Right atrium auricular region (tissue), 2 donors: ENCODE data around the gene MECP2. TPM values are rescaled to one million over a fixed set of nuclear protein-coding genes. Genes with fewer than 3 reads are reported as not detected.

Experiments
- DNase-seq: peaks from one replicate; pipeline ENCODE4 v3.0.0-alpha.2; 2019; ENCODE audit warnings: low spot score
- H3K27ac ChIP-seq, 2 donors: fragments of 200-600 bp; sonication (generic); 1 replicate in 1 of 2; 2 replicates in 1 of 2; pipeline ENCODE4 v1.5.1; 2016 to 2019
- H3K27me3 ChIP-seq, 2 donors: fragments of 200-600 bp; sonication (generic); one replicate each; pipeline versions ENCODE4 v1.5.1 to v1.6.0; 2017 to 2019
- H3K36me3 ChIP-seq: fragments of 200-600 bp; sonication (generic); one replicate; pipeline ENCODE4 v1.5.1; 2016
- H3K4me1 ChIP-seq, 2 donors: fragments of 200-600 bp; sonication (generic); one replicate each; pipeline versions ENCODE4 v1.5.1 to v1.6.0; 2017 to 2019
- H3K4me3 ChIP-seq, 2 donors: fragments of 200-600 bp; sonication (generic); 1 replicate in 1 of 2; 2 replicates in 1 of 2; pipeline ENCODE4 v1.5.1; 2017 to 2019; ENCODE audit warnings: mild to moderate bottlenecking in 1 of 2, moderate library complexity in 1 of 2
- H3K9me3 ChIP-seq, 2 donors: fragments of 200-600 bp; sonication (generic); one replicate each; pipeline ENCODE4 v1.5.1; 2019
- CTCF ChIP-seq, 2 donors: fragments of 200-600 bp; sonication (generic); IDR thresholded peaks; one replicate each; pipeline ENCODE4 v1.5.1; 2019; ENCODE audit warnings: antibody characterized with exemption in 2 of 2
- total RNA-seq, 2 donors: library from RNA; depleted of rRNA; stranded (reverse); fragments of >200 nt; gene quantifications; one replicate each; pipeline ENCODE4 v1.1.0, GENCODE V29; 2016

MECP2 gene
- total RNA-seq, 2 donors from 2014 or later, result 52.7 to 69.1 TPM

GRCh38 chrX:153989973-153990655 lies 107.4 kb downstream of the MECP2 start:
- Histone ChIP-seq H3K27me3 (no peaks in the 10 kb centered on the region), H3K4me3 (no peak overlapping the region), H3K27ac (no peak overlapping the region), H3K9me3 (no peaks in the 10 kb centered on the region), H3K4me1 (no peaks in the 10 kb centered on the region), H3K36me3 (no peaks in the 10 kb centered on the region)
- TF ChIP-seq CTCF (IDR thresholded peaks at IDR 0.05), result no peak
- DNase-seq, result no peak

- Histone ChIP-seq H3K27ac (no peak overlapping the region), H3K4me3 (no peak overlapping the region), H3K9me3 (no peaks in the 10 kb centered on the region), H3K27me3 (no peaks in the 10 kb centered on the region), H3K4me1 (no peaks in the 10 kb centered on the region), H3K36me3 (no peaks in the 10 kb centered on the region)
- no peak for DNase-seq
- no peak for TF ChIP-seq CTCF (IDR thresholded peaks at IDR 0.05)
Observed at GRCh38 chrX:153988493-153988892, 109.0 kb downstream of the MECP2 start.

- H3K27ac ChIP-seq, result no peak overlapping the region
- no peak for TF ChIP-seq CTCF (IDR thresholded peaks at IDR 0.05)
- no peaks in the 10 kb centered on the region for H3K9me3 ChIP-seq
- no peaks in the 10 kb centered on the region for H3K27me3 ChIP-seq
- H3K4me1 ChIP-seq, result no peaks in the 10 kb centered on the region
- no peak for DNase-seq
- H3K36me3 ChIP-seq, result no peaks in the 10 kb centered on the region
- H3K4me3 ChIP-seq, result no peak overlapping the region
Observed at GRCh38 chrX:153984351-153985178, 113.0 kb downstream of the MECP2 start.

- H3K9me3 ChIP-seq, result no peaks in the 10 kb centered on the region
- H3K4me3 ChIP-seq, result no peak overlapping the region
- H3K36me3 ChIP-seq, result no peaks in the 10 kb centered on the region
- H3K27ac ChIP-seq, result no peak overlapping the region
- DNase-seq, result no peak
- no peak for TF ChIP-seq CTCF (IDR thresholded peaks at IDR 0.05)
- no peaks in the 10 kb centered on the region for H3K27me3 ChIP-seq
- H3K4me1 ChIP-seq, result no peaks in the 10 kb centered on the region
Observed at GRCh38 chrX:153983321-153983801, 114.2 kb downstream of the MECP2 start.

GRCh38 chrX:153981771-153982533 lies 115.6 kb downstream of the MECP2 start:
- no peaks in the 10 kb centered on the region for H3K27me3 ChIP-seq
- H3K4me1 ChIP-seq, result no peaks in the 10 kb centered on the region
- no peak for DNase-seq
- no peaks in the 10 kb centered on the region for H3K9me3 ChIP-seq
- no peak overlapping the region for H3K4me3 ChIP-seq
- H3K36me3 ChIP-seq, result no peaks in the 10 kb centered on the region
- H3K27ac ChIP-seq, result no peak overlapping the region
- no peak for TF ChIP-seq CTCF (IDR thresholded peaks at IDR 0.05)
